ENCODE results near the gene ZNF320. TPM values are rescaled to one million over a fixed set of nuclear protein-coding genes. Genes with fewer than 3 reads are reported as not detected.

Gene ZNF320
- not detected in 5 replicates for total RNA-seq (2022; extraction: Qiagen RNA extraction; ENCODE audit: low read depth)

GRCh38 chr19:52897138-52897935, at the start of gene ZNF320:
ZNF320 (minus strand) TSS chr19:52897635; CDS start chr19:52890255, 7,380 bp downstream.

GRCh38 chr19:52922841-52923777, 25.7 kb upstream of the ZNF320 start, which contains the start of gene ZNF888:
ZNF888 (minus strand) TSS chr19:52923428; CDS start chr19:52917873, 5,555 bp downstream.

GRCh38 chr19:52857378-52858191, 39.9 kb downstream of the ZNF320 start, which contains the start of gene ZNF468:
ZNF468 (minus strand) TSS chr19:52857619; CDS start chr19:52854272, 3,347 bp downstream.

Other genes starting within 250 kb of the ZNF320 start
- gene ZNF611, start 162.6 kb downstream of the ZNF320 start, total RNA-seq (2022; extraction: Qiagen RNA extraction; ENCODE audit: low read depth), result 2.6 to 4.5 TPM (median 2.9 TPM) in 5 replicates
- gene ZNF600, start 110.8 kb downstream of the ZNF320 start, total RNA-seq (2022; extraction: Qiagen RNA extraction; ENCODE audit: low read depth), result 0.09 to 0.56 TPM (median 0.13 TPM) in 5 replicates
- gene ZNF28, start 76.0 kb downstream of the ZNF320 start, total RNA-seq (2022; extraction: Qiagen RNA extraction; ENCODE audit: low read depth), result 0.50 to 2.0 TPM (median 1.4 TPM) in 5 replicates
- gene ZNF468, start 40.0 kb downstream of the ZNF320 start, total RNA-seq (2022; extraction: Qiagen RNA extraction; ENCODE audit: low read depth), result 0.39 to 0.86 TPM (median 0.61 TPM) in 5 replicates
- gene ZNF888, start 25.8 kb upstream of the ZNF320 start, total RNA-seq (2022; extraction: Qiagen RNA extraction; ENCODE audit: low read depth), result 0.02 TPM in 1 of 5 replicates, not detected in the others
- 0.17 to 0.20 TPM in 2 of 5 replicates, not detected in the others for gene ZNF816, start 65.2 kb upstream of the ZNF320 start, total RNA-seq (2022; extraction: Qiagen RNA extraction; ENCODE audit: low read depth)
- not detected in 5 replicates for gene ERVV-1, start 116.3 kb upstream of the ZNF320 start, total RNA-seq (2022; extraction: Qiagen RNA extraction; ENCODE audit: low read depth)
- not detected in 5 replicates for gene ERVV-2, start 147.1 kb upstream of the ZNF320 start, total RNA-seq (2022; extraction: Qiagen RNA extraction; ENCODE audit: low read depth)
- 5.7 to 9.0 TPM (median 7.9 TPM) in 5 replicates for gene ZNF160, start 205.8 kb upstream of the ZNF320 start, total RNA-seq (2022; extraction: Qiagen RNA extraction; ENCODE audit: low read depth)
- not detected in 5 replicates for gene ZNF415, start 235.3 kb upstream of the ZNF320 start, total RNA-seq (2022; extraction: Qiagen RNA extraction; ENCODE audit: low read depth)

Measured in A549 treated with RU486 at 1 μM for 4 hours (cell line).